Measurements from ENCODE around the gene GIMAP8.
"Not testable (repeated sequence)": the region's sequence is repeated elsewhere in the genome, so short reads cannot be mapped to it uniquely, and the experiment has no call there.

The GIMAP8 gene

DNA sequence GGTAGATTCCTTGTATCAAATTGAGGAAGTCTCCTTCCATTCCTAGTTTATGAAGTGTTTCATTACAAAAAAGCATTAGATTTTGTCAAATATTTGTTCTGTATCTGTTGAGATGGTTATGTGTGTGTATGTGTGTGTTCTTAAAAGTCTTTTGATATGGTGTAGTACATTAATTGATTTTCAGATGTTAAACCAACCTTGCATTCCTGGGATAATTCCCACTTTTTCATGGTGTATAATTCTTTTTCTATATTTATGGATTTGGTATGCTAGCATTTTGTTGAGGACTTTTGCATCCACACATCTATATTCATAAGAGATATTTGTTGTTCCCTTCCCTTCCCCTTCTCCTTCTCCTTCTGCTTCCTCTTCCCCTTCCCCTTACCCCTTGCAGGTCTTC, 8.9 kb upstream of the GIMAP8 start:
- DNase-seq = no peak

DNA sequence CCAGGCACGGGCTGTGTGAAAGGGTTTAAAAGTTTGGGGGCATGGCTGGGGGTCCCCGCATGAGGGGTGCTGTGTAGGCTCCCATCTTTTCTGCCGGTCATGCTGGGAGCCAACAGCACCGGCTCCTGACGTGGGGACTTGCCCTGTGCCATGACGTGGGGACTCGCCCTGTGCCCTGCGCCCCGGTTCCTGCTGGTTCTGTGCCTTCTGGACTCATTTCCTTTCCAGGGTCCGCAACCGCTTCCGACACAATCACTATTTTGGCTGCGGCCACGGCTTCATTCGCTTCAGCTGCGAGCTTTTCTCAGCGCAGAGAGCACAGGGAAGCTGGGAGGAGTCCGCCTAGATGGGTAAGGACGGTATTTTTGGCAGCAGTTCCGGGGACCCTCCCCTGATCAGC, 7.6 kb upstream of the GIMAP8 start:
- no peak for DNase-seq

DNA sequence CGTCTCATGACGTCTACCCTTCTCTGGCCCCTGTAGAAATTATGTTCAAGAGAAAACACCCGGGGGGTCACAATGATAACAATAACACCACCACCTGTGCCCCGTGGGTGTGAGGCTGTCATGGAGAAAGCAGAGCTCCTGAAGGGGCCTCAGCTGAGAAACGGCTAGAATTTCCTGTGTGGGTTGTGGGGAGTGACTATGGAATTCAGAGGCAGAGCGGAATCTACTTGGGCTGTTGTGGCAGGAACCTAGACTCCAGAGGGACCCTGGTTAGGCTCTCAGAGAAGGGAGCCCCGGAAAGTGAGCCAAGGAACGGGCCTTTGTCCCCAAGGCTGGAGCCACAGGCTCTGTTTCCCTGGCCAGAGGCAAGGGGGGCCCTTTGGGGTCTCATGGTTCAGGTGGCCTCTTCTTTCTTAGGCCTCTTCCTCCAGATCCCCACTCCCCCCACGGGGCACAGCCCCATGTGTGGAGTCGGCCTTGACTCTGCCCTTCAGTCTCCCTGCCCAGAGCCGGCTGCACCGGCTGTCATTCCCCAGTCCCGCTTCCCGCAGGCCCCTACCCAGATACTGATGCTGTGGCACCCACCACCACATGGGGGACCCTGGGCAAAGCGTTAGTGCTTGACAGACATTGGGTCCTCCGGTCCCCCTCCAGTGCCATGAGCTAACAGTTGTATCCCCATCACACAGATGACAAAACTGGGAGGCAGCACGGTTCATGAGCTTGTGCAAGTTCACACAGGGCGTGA, 6.5 kb upstream of the GIMAP8 start:
- no peak for DNase-seq

DNA sequence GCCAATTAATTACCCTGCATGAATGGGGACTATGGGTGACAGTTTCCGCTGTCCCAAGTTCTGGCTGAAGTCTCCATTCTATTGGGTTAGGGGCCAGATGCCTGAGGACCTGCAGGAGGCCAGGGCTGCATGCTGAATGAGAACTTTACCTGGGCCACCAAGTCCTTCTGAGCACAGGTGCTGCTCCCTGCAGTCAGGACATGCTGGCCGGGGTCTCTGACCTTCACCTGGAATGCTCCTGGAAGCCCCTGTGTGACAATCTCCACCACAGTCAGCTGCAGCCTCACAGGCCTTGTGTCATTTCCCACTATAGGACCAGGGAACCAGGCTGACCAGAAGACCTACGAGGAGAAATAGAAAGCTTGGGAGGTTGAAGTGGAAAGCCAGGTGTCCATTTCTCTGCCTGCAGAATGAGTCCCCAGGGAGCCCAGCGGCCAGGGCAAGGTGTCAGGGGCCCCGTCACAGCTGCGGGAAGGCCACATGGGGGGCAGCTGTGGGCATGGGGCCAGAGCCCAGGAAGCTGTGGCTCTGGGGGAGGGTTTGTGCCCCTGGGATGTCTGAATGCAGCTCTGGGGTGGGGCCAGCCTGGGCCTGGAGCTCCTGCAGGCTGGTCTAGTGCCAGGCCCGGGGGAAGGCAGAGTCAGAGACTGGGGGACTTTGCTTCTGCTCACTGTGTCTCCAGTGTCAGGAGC, 5.6 kb upstream of the GIMAP8 start:
- DNase-seq = no peak

DNA sequence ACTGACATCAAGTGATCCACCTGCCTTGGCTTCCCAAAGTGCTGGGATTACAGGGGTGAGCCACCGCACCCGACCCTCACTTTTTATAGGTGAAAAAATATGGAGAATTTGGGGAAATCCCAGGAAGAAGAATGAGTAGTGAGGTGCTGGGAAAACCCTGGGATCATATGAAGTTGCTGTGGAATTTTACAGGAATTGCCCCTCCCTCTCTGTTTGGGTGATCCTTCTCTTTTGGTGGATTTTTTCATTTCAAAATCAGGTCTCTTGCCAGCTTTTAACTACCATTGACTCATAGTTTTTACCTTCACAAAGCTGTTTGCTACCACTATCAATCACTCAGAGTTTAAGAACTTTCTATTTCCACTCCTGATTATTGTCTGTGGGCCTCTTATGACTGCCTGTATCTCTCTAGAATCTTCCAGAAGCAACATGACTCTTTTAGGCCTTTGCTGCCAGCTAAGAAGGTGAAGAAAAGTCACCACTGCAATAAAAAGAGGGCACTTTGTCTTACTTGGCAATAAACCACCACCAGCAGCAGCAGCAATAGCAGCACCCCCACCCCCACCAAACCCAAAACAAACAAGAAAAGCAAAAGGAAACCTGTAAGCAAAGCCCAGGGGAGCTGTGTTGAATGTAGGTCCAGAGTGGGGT, 4.0 kb upstream of the GIMAP8 start:
- DNase-seq = no peak

DNA sequence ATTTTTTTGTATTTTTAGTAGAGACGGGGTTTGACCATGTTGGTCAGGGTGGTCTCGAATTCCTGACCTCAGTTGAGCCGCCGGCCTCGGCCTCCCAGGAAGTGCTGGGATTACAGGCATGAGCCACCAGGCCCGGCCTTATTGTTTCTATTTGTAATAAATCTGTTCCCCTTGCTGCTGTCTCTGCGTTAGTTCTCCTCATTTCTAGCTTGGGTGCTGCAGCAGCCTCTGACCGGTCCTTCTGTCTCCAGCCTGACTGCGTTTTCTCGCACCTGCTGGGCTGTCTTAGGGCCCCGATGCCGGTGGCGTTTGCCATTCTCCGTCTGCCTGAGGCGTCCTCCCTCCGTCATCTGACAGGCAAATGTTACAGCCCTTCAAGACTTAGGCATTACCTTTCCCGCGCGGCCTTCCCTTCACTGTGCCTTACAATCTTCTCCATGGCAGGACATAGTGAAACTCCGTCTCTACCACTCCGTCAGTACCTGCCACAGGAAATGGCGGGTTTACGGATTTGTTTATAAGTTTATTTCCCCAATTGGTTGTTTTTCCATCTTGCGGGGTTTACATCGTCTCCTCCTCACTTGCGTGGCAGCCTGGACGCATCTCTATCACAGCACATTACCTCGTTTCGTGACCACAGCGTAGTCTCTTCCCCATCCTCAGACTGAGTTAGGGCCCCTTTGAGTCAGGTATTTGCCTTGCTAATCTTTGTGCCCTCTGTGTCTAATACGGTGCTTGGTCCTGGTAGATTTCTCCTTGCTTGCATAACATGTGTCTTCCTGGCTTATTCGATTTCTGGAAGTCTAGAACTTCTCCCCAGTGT, 2.3 kb upstream of the GIMAP8 start:
- no peak for DNase-seq

DNA sequence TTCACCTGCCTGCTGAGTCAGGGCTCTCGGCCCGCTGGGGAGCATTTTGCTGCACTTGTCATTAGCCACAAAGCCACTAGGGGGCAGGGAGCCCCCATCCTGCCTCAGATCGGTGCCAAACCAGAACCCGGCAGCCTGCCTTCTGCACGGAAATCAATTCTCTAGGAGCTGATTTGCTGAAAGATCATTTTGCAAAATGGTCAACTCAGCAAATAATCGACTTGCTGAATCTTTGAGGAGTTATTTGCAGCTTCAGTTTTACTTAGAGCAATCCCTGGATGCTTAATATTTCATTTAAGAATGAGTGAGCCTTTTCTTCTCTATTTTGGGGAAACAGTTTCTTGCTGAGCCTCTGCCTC, 1.7 kb upstream of the GIMAP8 start:
- DNase-seq = peak; percentile 47 to 66

DNA sequence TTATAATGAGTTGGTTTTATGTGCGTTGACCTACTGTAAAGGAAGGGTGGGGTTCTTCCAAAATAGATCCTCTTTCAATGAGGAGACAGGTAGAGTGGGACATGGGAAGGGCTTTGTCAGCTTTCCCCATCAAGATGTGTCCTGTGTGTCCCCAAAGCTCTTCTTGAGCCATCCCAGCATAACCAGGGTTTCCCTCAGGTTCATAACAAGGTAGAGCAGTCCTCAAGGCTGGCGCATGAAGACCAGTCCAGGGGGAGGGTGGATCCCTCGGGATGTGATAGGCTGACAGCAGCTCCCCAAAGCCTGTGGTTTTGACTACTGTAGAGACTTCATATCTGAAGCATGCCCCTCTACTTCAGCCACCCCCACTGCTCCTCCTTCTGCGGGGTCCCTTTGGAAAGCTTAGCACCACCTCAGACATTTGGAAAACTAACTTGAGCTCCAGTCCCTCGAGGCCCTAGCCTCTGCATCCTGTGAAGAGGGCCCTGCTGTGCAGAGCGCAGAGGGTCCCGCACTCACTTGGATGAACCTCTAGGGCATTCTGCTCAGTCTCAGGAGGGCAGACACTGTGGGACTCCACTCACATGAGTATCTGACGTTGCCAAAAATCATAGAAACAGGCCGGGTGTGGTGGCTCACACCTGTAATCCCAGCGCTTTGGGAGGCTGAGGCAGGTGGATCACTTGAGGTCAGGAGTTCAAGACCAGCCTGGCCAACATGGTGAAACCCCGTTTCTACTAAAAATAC, 1.1 kb upstream of the GIMAP8 start:
- no peak for DNase-seq

DNA sequence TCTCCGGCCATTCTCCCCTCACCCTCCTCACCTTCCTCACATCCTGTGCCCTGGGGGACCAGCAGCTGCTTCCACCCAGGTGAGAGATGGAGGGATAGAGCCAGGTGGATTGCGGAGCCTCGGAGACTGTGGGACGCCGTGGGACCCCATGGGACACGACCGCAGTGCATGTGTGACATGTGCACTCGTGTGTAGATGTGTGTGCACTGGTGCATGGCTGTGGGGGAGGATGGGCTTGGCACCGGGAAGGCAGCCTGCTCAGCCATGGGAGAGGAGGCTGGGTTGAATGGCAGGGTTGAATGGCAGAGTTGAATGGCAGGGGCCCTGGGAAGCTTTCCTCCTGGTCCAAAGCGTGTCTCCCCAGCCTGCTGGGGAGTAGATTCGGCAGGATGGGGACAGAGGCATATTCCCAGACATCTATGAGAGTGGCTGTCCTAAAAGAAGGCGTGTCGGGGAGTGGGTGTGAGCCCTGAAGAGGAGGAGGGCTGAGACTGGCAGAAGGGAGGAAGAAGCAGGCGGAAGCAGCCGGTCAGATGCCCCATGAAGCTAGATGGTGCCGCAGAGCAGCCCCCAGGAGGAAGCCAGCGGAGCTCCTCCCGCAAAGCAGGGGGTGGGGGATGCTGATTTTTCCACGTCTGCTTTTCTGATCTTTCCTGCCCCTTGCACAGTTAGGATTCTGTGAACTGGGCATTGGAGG, 815 bp downstream of the GIMAP8 start:
- no peak for DNase-seq

DNA sequence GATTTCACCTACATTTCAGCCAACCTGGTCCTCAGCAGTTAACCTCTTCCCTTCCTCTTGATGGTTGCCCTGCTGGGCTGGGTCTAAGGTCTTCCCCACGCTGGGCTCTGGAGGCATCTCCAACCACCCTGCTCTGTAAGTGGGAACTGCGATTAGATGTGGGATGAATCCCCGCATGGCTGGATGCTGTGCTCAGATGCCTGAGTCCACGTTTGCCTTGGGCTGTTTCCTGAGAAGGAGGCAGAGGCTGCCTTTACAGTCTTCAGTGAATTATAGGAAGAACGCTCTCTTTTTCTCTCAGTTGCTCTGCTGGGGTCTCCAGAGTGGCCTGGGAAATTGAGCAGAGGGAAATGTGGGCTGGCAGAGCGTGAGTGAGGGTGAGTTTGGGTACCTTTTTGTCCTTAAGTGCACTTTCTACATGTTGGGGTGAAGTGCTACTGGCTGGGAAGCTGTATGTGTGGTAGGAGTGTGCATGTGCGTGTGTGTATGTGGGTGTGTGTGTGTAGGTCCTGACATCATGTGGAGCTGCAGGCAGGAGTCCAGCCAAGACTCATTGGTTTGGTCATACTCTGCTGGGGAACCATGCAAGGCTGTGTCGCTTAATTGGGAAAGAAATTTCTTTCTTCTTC, 1.5 kb downstream of the GIMAP8 start:
- DNase-seq = no peak

DNA sequence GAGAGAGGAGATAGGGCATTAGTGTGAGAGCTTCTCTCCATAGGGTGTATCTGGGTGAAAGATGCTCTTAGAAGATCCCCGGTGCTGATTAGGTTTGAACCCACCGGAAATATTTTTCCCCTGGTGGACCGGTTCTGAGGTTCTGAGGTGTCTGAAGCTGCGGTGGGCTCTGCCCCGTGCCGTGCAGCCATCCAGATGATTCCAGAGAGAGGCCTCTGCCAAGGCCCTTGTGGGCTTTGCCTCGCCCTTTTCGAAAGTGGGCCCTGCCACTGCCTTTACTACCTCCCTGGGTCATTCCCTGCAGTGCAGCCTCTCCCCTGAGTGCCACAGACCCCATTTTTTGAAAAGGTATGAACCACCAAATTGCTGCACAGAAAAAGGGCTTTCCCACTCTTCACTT, 2.8 kb downstream of the GIMAP8 start:
- no peak for DNase-seq

DNA sequence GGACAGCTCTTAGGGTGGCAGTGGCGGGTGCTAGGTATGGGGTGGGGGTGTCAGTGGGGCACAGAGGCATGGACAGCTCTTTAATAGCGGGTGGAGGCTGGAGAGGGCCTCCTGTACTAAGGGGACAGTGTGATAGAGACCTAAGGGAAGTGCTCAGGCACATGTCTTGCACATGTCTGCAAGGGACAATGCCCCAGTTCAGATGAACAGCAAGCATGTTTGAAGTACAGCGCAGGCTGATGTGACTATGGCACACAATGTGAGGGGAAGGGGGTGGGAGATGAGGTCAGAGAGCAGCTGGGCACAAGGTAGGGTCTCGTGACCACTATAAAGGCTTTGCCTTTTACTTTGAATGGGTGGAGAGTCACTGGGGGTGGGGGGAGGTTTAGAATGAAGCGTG, 3.5 kb downstream of the GIMAP8 start:
- no peak for DNase-seq

DNA sequence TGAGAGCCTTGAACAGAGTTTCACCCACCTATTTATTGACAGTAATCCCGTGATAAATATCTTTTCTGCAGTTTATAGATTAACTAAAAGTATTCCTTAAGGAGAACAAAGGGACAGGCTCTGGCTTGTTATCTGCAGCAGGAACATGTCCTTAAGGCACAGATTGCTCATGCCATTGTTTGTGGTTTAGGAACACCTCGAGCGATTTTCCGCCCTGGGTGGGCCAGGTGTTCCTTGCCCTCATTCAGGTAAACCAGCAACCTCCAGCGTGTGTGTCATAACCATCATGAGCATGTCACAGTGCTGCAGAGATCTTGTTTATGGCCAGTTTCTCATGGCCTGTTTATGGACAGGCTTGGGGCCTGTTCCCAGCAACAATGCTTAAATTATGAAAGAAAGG, 6.6 kb downstream of the GIMAP8 start:
- not testable (repeated sequence) for DNase-seq

DNA sequence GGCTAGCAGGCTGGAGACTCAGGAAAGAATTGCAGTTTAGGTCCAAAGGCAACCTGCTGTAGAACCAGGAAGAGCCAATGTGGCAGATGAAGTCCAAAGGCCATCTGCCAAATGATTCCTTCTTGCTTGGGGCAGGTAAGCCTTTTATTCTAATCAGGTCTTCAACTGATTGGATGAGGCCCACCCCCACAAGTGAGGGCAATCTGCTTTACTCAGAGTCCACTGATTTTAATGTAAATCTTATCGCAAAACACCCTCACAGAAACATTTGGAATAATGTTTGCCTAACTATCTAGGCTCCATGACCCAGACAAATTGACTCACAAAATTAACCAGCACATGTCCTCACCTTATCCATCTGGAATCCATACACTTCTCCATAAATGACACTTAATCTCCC, 7.8 kb downstream of the GIMAP8 start:
- no peak for DNase-seq

DNA sequence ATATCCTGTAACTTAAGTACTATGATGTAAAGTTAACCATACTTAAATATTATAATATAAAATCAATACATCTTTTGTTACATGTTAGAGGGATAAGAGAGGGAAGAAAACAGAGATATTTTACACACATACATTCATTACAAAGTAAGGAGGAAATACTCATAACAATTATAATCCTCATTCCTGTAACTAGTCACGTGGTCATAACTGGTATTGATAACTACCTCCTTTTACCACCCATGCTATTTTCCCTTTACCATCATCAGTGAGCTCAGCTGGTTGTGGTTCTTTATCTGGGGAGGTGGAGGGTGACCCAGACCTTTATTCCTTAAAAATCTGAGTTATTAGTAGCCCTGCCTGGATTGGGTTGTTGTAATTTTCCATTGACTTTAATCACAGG, 8.3 kb downstream of the GIMAP8 start:
- no peak for DNase-seq

DNA sequence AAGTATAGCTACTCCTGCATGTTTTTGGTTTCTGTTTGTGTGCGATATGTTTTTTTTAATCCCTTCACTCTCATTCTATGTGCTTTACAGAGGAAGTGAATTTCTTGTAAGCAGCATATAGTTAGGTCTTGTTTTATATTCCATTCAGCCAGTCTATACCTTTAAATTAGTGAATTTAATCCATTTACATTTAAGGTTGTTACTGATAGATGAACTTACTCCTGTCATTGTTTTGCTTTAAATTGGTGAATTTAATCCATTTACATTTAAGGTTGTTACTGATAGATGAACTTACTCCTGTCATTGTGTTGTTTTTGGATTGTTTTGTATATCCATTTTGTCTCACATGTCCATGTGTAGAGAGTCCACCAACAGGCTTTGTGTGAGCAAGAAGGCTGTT, 11.1 kb downstream of the GIMAP8 start:
- no peak for DNase-seq

DNA sequence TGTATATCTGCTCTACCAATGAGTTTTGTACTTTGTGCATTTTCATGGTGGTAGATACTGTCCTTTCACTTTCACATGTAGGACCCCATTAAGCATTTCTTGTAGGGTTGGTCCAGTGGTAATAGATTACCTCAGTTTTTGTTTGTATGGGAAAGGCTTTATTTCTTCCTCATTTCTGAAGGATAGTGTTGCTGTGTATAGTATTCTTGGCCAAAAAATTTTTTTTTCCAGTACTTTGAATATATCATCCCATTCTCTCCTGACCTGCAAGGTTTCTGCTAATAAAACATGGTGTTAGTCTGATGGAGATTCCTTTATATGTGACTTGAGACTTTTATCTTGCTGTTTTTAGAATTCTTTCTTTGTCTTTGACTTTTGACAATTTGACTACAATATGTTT, 12.0 kb downstream of the GIMAP8 start:
- no peak for DNase-seq

DNA sequence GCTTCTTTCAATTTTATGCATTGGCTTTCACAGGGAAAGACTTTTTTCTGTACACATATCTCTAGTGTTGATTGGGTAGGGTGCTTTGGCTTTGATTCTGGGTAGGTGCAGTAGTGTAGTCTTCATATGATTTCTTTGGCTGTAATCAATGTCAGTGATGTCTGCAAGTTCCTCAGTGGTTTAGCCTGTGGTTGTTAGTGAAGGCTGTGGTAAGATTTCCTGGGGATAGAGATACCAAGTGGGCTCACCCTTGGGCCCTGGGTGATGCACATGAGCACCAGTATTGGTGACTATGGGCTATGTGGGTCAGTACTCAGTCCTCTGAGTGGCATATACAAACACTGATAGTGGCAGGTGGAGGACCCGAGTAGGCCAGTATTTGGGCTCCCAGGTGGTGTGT, 13.0 kb downstream of the GIMAP8 start:
- DNase-seq = no peak

DNA sequence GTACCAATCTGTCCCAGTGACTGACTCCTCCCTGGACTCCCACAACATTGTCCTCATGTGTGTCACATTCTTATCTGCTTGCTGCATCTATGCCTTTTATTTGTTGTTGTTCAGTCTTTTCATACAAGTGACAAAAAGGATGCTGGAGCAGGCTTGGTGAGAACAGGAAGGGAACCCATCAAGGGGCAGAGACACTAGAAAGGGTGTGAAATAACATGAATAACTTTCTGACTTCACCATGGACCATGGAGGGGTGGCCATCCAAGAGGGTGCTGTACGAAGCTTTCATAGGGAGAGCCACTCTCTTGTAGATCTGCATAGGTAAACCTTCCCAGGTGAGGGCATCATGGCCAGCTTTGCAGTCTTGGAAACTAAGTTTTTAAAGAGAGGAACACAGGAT, 14.5 kb downstream of the GIMAP8 start:
- DNase-seq = no peak

DNA sequence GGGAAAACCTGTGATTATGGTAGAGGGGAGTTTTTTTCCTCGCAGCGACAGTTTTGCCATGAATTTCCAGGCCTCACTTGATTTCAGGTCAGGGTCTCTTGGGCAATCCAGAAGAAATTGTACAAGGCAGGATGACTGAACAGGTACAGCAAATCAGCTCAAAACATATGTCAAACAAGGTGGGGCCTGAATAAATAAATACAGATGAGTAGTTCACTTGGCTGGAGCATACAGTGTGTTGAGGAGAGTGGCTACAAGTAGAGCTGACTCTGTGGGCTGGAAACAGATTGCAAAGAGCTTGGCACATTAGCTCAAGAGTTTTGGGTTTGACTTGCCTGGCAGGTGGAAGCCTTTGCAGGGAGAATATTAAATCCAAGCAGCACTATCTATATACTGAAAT, 15.0 kb downstream of the GIMAP8 start:
- no peak for DNase-seq

DNA sequence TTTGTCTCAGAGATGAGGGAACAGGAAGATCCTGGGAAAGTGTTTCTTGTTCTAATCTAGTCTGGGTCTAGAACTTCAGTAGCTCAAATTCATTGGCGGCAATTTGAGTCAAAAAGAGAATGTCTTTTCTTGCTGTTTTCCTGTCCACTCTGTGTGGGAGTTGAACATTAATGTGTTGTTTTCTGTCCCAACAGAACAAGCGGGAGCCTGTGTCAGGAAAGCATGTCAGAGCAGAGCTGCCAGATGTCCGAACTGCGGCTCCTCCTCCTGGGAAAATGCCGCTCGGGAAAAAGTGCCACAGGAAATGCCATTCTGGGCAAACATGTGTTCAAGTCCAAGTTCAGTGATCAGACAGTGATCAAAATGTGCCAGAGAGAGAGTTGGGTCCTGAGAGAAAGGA, 16.0 kb downstream of the GIMAP8 start:
- no peak for DNase-seq

DNA sequence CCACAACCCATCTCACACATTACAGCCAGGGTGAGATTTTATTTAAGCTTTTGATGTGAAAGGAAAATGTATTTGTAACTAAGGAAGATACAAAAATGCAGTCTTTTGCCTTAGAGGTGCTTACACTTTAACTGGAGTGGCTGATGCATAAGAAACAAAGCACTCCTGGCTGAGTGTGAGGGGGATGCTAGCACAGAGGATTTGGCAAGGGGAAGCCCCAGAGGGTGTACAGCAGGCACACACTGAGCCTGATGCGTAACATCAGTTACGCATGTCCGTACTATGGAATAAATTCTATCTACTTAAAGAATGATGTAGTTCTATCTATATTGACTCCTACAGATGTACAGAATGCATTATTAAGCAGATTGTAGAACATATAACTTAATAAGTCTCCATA, 17.8 kb downstream of the GIMAP8 start:
- DNase-seq = no peak
